Kidney (tissue), 14 donors: Measurements from ENCODE around the gene LMO4. TPM values are rescaled to one million over a fixed set of nuclear protein-coding genes. Genes with fewer than 3 reads are reported as not detected.

Experiments used
- DNase-seq, 5 donors: peaks; one replicate each; pipeline ENCODE4 v3.0.0-alpha.2; 2013 to 2020
- FAIRE-seq: peaks from 2 replicates; lab custom pipeline; 2012; peaks lifted over from hg19 to GRCh38; lab: Jason Lieb, UNC
- H3K27ac ChIP-seq, 2 donors: one replicate each; pipeline ENCODE4 v1.7.0; 2013; ENCODE audit warnings: low read depth in 2 of 2, low read length in 2 of 2, inconsistent platforms in 1 of 2
- H3K27me3 ChIP-seq: one replicate; pipeline ENCODE4 v1.7.1; 2013; ENCODE audit warnings: low read length, inconsistent platforms; ENCODE audit not compliant: control insufficient read depth, insufficient read depth
- H3K36me3 ChIP-seq, 3 donors: one replicate each; pipeline versions ENCODE4 v1.7.0 to v1.7.1; 2013; ENCODE audit warnings: low read length in 3 of 3, control low read depth in 1 of 3, inconsistent platforms in 1 of 3; ENCODE audit not compliant: insufficient read depth in 3 of 3, control insufficient read depth in 2 of 3
- H3K4me1 ChIP-seq, 3 donors: one replicate each; pipeline versions ENCODE4 v1.7.0 to v1.7.1; 2013; ENCODE audit warnings: low read length in 3 of 3, inconsistent platforms in 1 of 3, low read depth in 1 of 3; ENCODE audit not compliant: control insufficient read depth in 2 of 3, insufficient read depth in 2 of 3
- H3K4me3 ChIP-seq, 3 donors: one replicate each; pipeline versions ENCODE4 v1.7.0 to v1.8.1; 2013; ENCODE audit warnings: low read length in 3 of 3, control low read depth in 1 of 3, inconsistent platforms in 1 of 3
- H3K9ac ChIP-seq, 3 donors: one replicate each; pipeline versions ENCODE4 v1.7.0 to v1.7.1; 2013; ENCODE audit warnings: low read length in 3 of 3, control low read depth in 1 of 3, inconsistent platforms in 1 of 3
- H3K9me3 ChIP-seq, 3 donors: one replicate each; pipeline versions ENCODE4 v1.7.0 to v1.7.1; 2013; ENCODE audit warnings: low read length in 3 of 3, control low read depth in 1 of 3, inconsistent platforms in 1 of 3; ENCODE audit not compliant: control insufficient read depth in 2 of 3, insufficient read depth in 1 of 3
- intact Hi-C: fragments of 100-400 bp; cut with DNase I; formaldehyde crosslinking; loops from one replicate; pipeline ENCODE4 v1.11.1; 2022
- polyA plus RNA-seq: library from polyadenylated mRNA; stranded (reverse); fragments of 350-450 nt; fragmentation: Illumina TruSeq; extraction: RNeasy Lipid Tissue Mini Kit (QIAGEN cat#74804); gene quantifications from one replicate; pipeline ENCODE4 v1.2.3, GENCODE V29; 2014; ENCODE audit warnings: low read depth, low replicate concordance; ENCODE audit not compliant: insufficient read depth
- total RNA-seq: library from RNA; stranded (reverse); fragmentation: NEBNext Ultra II Directional; extraction: Animal tissue kit (Norgen Biotek cat#: 25700); gene quantifications from one replicate; pipeline ENCODE4 v1.2.1, GENCODE V29; 2021
- TF ChIP-seq, protein P1 (sequence below): IDR thresholded peaks from 3 replicates; pipeline ENCODE4 v1.5.1; 2012; ENCODE audit warnings: mild to moderate bottlenecking, moderate library complexity, borderline replicate concordance; ENCODE audit not compliant: insufficient read depth; ENCODE audit errors: extremely low read depth
- donor health status: control.
- donor health status: control.
- donor health status: control.
- donor health status: control.
- donor health status: control.
- donor health status: DM: yes; HTN: yes; CAD: no.
- donor health status: Normal renal cell carcinoma (clear cell type).

LMO4 gene
- total and polyA plus RNA-seq, 2 donors from 2014 or later, result 39.1 to 56.2 TPM

DNA sequence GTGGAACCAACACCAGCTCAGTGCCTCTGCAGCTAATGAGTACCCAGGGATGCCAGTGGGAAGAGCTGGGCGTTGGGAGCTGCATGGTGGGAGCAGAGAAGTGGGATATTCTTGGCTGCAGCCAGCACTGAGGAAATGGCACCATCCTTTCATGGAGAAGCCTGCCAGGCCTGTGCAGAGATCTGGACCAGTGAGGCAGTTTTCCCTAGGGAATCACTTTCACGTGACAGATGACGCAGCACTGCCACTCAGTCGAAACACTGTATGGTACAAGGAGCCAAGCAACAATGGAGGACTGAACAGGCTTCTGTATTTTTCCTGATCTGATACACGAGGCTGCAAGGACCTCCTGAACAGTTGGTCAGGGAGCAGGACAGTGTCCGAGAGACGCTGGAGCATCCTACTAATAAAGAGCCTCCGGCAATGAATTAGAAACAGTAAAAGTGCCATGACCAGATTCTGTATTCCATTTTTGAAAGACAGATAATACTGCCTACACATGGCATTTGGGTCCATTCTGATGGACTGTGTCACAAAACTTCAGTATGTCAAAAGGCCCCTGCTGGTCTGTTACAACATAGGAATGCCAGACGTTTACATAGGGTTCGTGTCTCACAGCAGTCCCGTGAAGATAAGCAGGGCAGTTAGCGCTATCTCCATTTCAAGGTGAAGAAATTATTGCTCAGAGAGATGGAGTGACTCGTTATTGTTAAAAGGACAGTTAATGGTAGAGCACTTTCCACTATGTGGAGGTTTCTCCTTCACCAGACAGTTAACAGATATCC, 44.0 kb upstream of the LMO4 start:
- no peak for FAIRE-seq
- TF ChIP-seq, protein P1, sequence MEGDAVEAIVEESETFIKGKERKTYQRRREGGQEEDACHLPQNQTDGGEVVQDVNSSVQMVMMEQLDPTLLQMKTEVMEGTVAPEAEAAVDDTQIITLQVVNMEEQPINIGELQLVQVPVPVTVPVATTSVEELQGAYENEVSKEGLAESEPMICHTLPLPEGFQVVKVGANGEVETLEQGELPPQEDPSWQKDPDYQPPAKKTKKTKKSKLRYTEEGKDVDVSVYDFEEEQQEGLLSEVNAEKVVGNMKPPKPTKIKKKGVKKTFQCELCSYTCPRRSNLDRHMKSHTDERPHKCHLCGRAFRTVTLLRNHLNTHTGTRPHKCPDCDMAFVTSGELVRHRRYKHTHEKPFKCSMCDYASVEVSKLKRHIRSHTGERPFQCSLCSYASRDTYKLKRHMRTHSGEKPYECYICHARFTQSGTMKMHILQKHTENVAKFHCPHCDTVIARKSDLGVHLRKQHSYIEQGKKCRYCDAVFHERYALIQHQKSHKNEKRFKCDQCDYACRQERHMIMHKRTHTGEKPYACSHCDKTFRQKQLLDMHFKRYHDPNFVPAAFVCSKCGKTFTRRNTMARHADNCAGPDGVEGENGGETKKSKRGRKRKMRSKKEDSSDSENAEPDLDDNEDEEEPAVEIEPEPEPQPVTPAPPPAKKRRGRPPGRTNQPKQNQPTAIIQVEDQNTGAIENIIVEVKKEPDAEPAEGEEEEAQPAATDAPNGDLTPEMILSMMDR, result no peak
- Histone ChIP-seq H3K4me3 (no peak overlapping the region), H3K27me3 (no peaks in the 10 kb centered on the region), H3K27ac (no peak overlapping the region), H3K4me1 (no peaks in the 10 kb centered on the region), H3K9me3 (peaks cover 0 to 2% (median 0%) of the 10 kb centered on the region in 3 donors), H3K9ac (no peak overlapping the region), H3K36me3 (no peaks in the 10 kb centered on the region)
- DNase-seq, result no peak
- intact Hi-C loops, result no loop called here

DNA sequence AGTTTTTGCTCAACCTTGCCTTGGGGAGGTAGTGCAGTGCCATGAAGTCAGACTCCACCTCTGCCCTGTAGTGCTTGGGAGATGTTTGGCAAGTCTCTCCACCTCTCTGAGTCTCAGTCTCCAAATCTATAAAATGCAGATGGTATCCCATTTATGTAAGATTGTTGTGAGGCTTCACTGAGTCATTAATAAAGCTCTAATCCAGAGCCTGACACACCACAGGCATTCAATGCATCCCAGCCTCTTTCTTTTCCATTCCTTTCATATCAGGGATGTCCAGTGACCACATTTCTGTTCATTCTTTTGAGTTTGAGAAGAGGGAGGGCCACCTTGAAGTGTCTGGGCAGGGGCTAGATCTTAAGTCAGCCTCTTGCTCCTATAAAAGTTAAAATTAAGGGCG, 37.6 kb upstream of the LMO4 start:
- TF ChIP-seq, protein P1, result no peak
- Histone ChIP-seq H3K4me3 (no peak overlapping the region), H3K4me1 (no peaks in the 10 kb centered on the region), H3K9ac (no peak overlapping the region), H3K9me3 (peaks cover 0 to 2% (median 0%) of the 10 kb centered on the region in 3 donors), H3K27ac (no peak overlapping the region), H3K27me3 (no peaks in the 10 kb centered on the region), H3K36me3 (no peaks in the 10 kb centered on the region)
- FAIRE-seq, result no peak
- intact Hi-C loops, result no loop called here
- DNase-seq, result no peak

DNA sequence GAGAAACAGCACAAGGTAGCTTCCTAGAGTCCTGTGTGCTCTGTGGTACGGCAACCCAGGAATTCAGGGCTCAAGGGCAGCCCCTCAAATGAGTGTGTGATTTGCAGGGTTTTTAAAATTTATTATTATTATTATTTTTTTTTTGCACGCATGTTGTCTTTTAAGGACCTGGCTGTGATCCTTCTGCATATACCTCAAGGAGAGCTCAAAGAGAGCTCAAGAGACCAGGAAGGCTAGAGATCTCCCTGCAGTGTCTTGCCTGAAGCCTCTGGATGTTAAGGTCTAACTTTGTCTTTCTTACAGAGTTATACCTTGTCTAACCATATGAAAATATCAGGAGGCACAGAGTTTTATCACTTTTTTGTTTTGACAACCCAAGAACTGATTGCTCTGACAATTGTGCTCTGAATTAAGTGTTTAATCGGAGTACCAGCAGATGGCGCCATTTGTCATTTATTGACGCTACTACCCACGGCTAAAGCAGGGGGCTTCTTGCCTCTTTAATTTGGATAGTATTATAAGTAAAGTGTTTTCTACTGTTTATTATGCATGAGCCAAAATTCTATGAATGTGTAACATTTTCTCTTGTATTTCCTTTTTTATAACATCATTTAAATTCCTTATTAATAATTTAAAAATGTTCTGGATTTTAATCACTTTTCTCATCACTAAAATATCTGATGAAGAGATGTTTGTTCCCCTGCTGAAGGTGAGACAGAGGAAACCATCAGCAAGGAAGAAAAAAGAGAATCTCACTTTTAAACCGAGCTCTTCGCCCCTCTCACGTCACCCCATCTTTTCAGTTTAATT, 35.8 kb upstream of the LMO4 start:
- Histone ChIP-seq H3K9ac (no peak overlapping the region), H3K4me3 (no peak overlapping the region), H3K27ac (no peak overlapping the region), H3K9me3 (no peaks in the 10 kb centered on the region), H3K36me3 (no peaks in the 10 kb centered on the region), H3K27me3 (no peaks in the 10 kb centered on the region), H3K4me1 (no peaks in the 10 kb centered on the region)
- TF ChIP-seq, protein P1, result peak; percentile 80
- intact Hi-C loops, result no loop called here
- FAIRE-seq, result peak; percentile 73
- DNase-seq, result peak in 4 of 5 donors; percentile 68 to 89 (median 80)
